ENCODE data around the gene ETNK2.

- TF ChIP-seq CTCF (IDR thresholded peaks at IDR 0.05; ENCODE audit: insufficient read depth, low read depth, low read length) (no peak), EZH2 (IDR thresholded peaks at IDR 0.05; ENCODE audit: insufficient read depth, low read length) (no peak)
Measured at GRCh38 chr1:204106825-204107224, 45.0 kb downstream of the ETNK2 start.
